ENCODE measurements around the gene RTTN.

- TF ChIP-seq CTCF (IDR thresholded peaks at IDR 0.05; ENCODE audit: low read depth, low read length) (no peak), POLR2A (IDR thresholded peaks at IDR 0.05; ENCODE audit: extremely low read depth, insufficient read length) (no peak)
These were observed 199.9 kb downstream of the RTTN start for GRCh38 chr18:70005580-70005979.
